Activated CD8-positive, alpha-beta memory T cell treated with anti-CD3 and anti-CD28 coated beads for 4 hours (primary cell): ENCODE measurements around the gene DNM2.
A peak's percentile ranks its signal among the peaks of the same experiment; 100 is the strongest.
"Not testable (repeated sequence)": the region's sequence is repeated elsewhere in the genome, so short reads cannot be mapped to it uniquely, and the experiment has no call there.

Experiments
- DNase-seq, 2 donors: peaks; one replicate each; pipeline ENCODE4 v3.0.0-alpha.2; 2020; ENCODE audit warnings: low read depth in 2 of 2

DNM2 gene

GRCh38 chr19:10836479-10837330 lies 118.8 kb downstream of the DNM2 start:
- DNase-seq: peak; percentile 53 to 71

GRCh38 chr19:10837649-10838048 lies 119.8 kb downstream of the DNM2 start:
- not testable (repeated sequence) for DNase-seq

DNA sequence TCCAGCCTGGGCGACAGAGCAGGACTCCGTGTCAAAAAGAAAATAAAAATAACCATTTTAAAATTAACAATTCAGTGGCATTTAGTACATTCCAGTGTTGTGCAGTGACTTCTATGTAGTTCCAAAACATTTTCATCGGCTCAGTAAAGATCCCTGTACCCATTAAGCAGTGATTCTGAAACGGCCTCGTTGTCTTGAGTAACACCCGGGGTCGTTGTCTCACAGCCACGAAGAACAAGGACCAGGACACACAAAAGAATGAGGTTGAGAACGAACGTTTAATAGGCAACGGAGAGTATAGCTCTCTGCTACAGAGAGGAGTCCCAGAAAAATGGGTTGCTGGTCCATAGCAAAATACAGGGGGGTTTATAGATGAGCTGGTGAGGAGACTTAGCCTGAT lies 120.5 kb downstream of the DNM2 start:
- no peak for DNase-seq

- DNase-seq: no peak
Measured at GRCh38 chr19:10839114-10840050, 121.5 kb downstream of the DNM2 start.

DNA sequence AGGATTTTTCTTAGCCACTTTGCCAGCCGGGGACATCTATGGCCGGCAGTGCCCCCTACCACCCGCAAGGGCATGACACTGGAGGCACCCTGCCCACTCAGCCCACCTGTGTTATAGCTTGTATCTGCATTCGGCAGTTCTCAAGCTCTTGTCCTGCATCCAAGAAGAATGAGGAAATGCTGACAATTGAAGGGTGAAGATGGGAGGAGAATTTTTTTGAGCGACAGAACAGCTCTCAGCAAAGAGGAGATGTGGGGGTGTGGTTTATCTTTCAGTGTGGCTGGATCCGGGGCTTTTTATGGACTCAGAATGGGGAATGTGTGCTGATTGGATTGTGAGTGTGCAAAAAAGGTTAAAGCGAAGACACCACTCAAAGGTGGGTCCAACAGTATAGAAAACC lies 124.9 kb downstream of the DNM2 start:
- no peak for DNase-seq

DNA sequence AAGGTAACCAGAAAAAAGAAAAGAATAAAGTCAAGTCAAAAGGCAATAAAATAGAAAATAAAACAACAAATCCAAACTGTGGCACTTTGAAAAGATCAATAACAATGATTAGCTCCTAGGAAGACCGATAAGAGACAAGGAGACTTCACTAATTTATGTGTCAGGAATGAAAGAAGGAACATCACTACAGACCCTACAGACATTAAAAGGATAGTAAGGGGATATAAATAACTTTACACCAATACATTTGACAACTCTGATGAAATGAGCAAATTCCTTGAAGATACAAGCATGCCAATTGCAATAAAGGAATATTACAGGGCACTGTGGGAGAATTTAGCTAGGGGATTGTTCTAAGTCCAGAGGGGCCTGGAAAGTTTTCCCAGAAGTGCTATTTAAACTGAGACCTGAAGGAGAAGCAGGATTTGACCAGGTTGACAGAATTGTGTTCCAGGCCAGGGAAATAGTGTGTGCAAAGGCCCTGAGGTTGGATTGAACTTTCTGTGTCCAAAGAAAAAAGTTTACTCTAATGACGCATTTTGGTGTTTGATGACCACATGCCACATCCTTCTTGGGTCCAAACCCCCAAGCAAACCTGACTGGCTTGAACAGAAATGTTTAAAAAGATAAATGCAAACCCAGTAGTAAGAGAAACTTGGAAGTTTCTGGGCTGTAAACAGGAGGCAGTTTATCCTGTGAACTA lies 128.8 kb downstream of the DNM2 start:
- no peak for DNase-seq

DNA sequence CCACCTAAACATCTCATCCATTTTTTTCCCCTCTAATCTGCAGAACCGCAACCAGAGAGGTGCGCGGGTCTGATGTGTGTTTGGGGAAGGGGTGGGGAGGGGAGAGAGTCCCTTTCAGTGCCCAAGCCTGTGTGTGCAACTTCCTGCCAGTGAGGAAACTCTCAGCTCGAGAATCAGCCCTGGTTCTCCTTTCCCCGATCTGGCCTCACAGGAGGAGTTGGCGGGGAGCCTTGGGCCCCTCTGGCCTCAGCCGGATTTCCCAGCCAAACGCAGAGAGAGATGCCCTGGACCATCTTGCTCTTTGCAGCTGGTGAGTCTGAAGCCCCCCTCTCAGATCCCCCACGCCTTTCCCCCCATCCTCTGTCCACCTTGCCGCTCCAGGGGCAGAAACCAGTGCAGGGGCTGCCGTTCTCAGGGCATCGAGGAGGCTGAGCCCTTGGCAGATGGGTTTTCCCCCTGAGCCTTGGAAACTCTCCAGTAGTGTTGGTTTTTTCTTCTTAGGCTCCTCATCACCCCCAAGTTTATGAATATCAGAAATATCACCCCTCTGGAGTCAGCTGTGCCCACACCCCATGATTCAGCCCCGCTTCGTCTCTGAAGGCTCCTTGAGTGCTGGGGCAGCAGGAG lies 130.5 kb downstream of the DNM2 start, which contains the start of gene C19orf38:
C19orf38 (plus strand) TSS at position 186 of the 627 bp plus-strand sequence; CDS start at position 280, 94 bp downstream.
- DNase-seq: no peak

DNA sequence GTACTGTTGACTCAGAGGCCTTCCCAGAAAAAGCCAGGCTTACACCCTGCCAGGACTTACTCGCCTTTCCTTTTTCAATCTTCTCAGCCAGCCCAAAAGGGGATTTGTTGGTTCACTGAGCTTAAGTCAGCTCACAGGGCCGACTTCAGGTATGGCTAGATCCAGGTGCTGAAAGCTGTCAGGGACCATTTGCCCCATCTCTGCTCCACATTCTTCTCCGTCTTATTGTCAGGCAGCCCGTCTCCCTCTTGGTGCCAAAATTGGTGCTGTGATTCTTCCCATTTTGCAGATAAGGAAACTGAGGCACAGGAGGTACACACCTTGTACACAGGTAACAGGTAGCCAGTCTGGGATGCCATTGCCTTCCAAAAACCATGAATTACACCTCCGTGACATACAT lies 132.8 kb downstream of the DNM2 start:
- no peak for DNase-seq

DNA sequence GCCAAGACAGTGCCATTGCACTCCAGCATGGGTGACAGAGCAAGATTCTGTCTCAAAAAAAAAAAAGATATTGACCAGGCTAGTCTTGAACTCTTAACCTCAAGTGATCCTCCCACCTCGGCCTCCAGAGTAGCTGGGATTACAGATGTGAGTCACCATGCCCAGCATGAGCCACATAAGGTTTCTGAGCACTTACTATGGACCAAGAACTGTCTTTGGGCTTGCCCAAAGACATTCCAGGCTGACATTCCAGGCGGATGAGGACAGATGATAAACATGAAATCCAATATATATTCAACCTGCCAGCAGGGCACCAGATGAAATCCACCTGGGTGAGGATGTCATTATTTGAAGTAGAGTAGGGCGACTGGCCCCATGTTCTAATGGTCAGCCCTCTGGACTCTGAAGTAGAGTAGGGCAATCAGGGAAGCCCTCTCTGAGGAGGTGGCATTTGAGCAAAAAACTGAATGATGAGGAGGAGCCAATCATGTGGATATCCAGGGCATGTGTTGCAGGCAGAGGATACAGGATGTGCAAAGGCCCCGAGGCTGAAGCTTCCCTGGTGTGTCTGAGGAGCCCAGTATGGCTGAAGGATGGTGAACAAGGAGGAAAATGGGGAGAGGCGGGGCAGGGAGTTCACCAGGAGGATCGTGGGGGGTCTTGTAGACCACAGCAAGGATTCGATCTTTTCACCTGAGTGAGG lies 134.4 kb downstream of the DNM2 start:
- no peak for DNase-seq

- no peak for DNase-seq
Measured at GRCh38 chr19:10852941-10853340, 135.1 kb downstream of the DNM2 start.

- no peak for DNase-seq
Measured at GRCh38 chr19:10854350-10855089, 136.6 kb downstream of the DNM2 start.

DNA sequence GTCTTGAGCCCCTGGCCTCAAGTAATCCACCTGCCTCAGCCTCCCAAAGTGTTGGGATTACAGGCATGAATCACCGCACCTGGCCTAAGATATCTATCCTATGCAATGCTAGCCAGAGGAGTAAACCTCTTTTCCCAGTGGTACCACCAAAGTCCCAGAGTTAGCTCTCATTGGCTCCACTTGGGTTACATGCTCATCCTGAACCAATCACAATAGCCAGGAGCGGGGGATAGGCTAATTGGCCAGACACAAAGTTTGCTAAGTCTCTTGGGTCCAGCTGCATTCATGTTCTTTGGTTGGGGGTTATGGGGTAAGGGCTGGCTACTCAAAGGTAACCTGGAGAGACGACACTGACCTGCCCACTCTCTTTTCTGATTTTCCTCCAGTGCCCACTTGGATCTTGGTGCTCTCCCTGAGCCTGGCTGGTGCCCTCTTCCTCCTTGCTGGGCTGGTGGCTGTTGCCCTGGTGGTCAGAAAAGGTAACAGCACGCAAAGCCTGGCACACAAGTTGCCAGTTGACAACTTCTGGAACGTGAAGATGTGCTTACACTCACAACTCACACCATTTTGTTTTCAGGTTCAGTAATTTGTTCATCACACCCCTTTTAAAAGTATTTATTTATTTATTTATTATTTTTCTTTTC lies 138.1 kb downstream of the DNM2 start:
- no peak for DNase-seq

GRCh38 chr19:10856899-10857298 lies 139.0 kb downstream of the DNM2 start:
- not testable (repeated sequence) for DNase-seq

- DNase-seq: no peak
Measured at GRCh38 chr19:10858204-10858828, 140.4 kb downstream of the DNM2 start.

GRCh38 chr19:10861103-10861651 lies 143.3 kb downstream of the DNM2 start:
- no peak for DNase-seq

GRCh38 chr19:10862561-10863106 lies 144.8 kb downstream of the DNM2 start:
- no peak for DNase-seq

DNA sequence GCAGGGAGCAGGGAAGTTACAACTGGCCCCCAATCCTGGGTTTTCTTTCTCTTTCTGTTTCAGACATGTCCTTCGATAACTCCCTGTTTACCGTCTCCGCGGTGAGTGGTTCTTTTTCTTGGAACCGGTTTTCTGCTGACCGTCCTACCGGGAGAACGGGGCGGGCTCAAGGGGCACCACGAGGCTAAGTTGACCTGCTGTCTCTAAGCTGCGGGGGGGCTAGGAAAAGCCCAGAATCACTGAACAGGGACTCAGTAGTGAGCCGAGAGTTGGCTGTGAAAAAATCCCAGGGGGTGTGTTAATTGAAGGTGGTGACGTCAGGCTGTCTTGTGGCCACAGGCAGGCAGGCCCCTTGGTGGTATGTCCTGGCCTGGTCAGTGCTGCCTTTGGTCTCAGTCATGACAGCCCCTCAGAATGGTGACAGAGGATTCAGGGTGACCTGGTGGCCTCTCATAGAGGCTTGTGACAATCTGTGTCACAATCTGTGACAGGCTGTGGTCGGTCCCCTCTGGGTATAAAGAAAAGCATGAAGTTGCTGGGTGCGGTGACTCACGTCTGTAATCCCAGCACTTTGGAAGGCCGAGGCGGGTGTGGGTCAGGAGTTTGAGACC lies 145.3 kb downstream of the DNM2 start:
- no peak for DNase-seq

GRCh38 chr19:10864538-10864899 lies 146.6 kb downstream of the DNM2 start:
- peak; percentile 52 to 56 for DNase-seq
